SK-N-SH (cell line): ENCODE data around the gene CDH22. TPM values are rescaled to one million over a fixed set of nuclear protein-coding genes. Genes with fewer than 3 reads are reported as not detected.

Source experiments
- CTCF ChIA-PET: fragments of 300-600, 350-600 bp; formaldehyde crosslinking; extraction: SDS; loops from one replicate; lab custom pipeline; 2021; lab: Yijun Ruan, JAX
- POLR2A ChIA-PET: fragments of 350-600 bp; sonication (Branson Sonifier 250); formaldehyde crosslinking; extraction: SDS; loops from one replicate; lab custom pipeline; 2020; ENCODE audit warnings: antibody characterized with exemption, inconsistent platforms; lab: Yijun Ruan, JAX
- DNase-seq: peaks from one replicate; pipeline ENCODE4 v3.0.0; 2012
- H2AFZ ChIP-seq: fragments of 200-600 bp; sonication (generic); 2 replicates; pipeline ENCODE4 v1.8.1; 2016; ENCODE audit warnings: antibody characterized with exemption, mild to moderate bottlenecking, low read depth
- H3F3A ChIP-seq: fragments of 200-600 bp; sonication (generic); replicated peaks from 2 replicates; pipeline ENCODE3; 2016; ENCODE audit warnings: antibody characterized with exemption, mild to moderate bottlenecking; ENCODE audit not compliant: insufficient read depth
- H3K27ac ChIP-seq, 2 experiments: fragments of 200-500 bp in 1 of 2; fragments of 200-600 bp in 1 of 2; sonication (Bioruptor generic) in 1 of 2; sonication (generic), shearing (Covaris generic) in 1 of 2; 2 replicates each; pipeline versions ENCODE4 v1.5.1 to v1.6.1; 2014 to 2016; ENCODE audit warnings: low read depth in 2 of 2, inconsistent platforms in 1 of 2, low read length in 1 of 2, mild to moderate bottlenecking in 1 of 2, mixed read lengths in 1 of 2
- H3K27me3 ChIP-seq: fragments of 200-600 bp; sonication (generic), shearing (Covaris generic); 2 replicates; pipeline ENCODE4 v1.6.1; 2016; ENCODE audit warnings: mixed run types; ENCODE audit not compliant: insufficient read depth
- H3K36me3 ChIP-seq, 2 experiments: fragments of 200-500 bp in 1 of 2; fragments of 200-600 bp in 1 of 2; sonication (Bioruptor generic) in 1 of 2; sonication (generic) in 1 of 2; replicated peaks in 1 of 2; 2 replicates each; pipeline versions ENCODE3 to v1.5.1; 2014 to 2016; ENCODE audit warnings: low read length in 1 of 2, mild to moderate bottlenecking in 1 of 2; ENCODE audit not compliant: insufficient read depth in 2 of 2, control insufficient read depth in 1 of 2
- H3K4me1 ChIP-seq, 2 experiments: fragments of 200-500 bp in 1 of 2; fragments of 200-600 bp in 1 of 2; sonication (Bioruptor generic) in 1 of 2; sonication (generic), shearing (Covaris generic) in 1 of 2; 2 replicates each; pipeline versions ENCODE4 v1.5.1 to v1.6.1; 2014 to 2016; ENCODE audit warnings: low read depth in 1 of 2, low read length in 1 of 2, mixed run types in 1 of 2; ENCODE audit not compliant: insufficient read depth in 2 of 2, control insufficient read depth in 1 of 2
- H3K4me2 ChIP-seq: fragments of 200-600 bp; sonication (generic), shearing (Covaris generic); 2 replicates; pipeline ENCODE4 v1.6.1; 2017; ENCODE audit warnings: mixed run types
- H3K4me3 ChIP-seq, 2 experiments: fragments of 200-500 bp in 1 of 2; fragments of 200-600 bp in 1 of 2; sonication (Bioruptor generic) in 1 of 2; sonication (generic), shearing (Covaris generic) in 1 of 2; 2 replicates each; pipeline versions ENCODE4 v1.5.1 to v1.8.1; 2014 to 2016; ENCODE audit warnings: low read depth in 2 of 2, inconsistent platforms in 1 of 2, low read length in 1 of 2, mild to moderate bottlenecking in 1 of 2, mixed read lengths in 1 of 2, moderate library complexity in 1 of 2
- H3K79me2 ChIP-seq: fragments of 200-600 bp; sonication (generic); 2 replicates; pipeline ENCODE4 v1.8.1; 2017; ENCODE audit warnings: mild to moderate bottlenecking; ENCODE audit not compliant: insufficient read depth
- H3K9ac ChIP-seq: fragments of 200-600 bp; sonication (generic); 2 replicates; pipeline ENCODE4 v1.6.1; 2017; ENCODE audit warnings: mixed run types
- H3K9me2 ChIP-seq: fragments of 200-600 bp; sonication (generic); 2 replicates; pipeline ENCODE4 v1.6.1; 2017; ENCODE audit warnings: mixed run types
- H3K9me3 ChIP-seq: fragments of 200-600 bp; sonication (generic); 2 replicates; pipeline ENCODE4 v1.6.1; 2017; ENCODE audit warnings: mixed run types, mild to moderate bottlenecking, moderate library complexity
- H4K20me1 ChIP-seq: fragments of 200-600 bp; sonication (generic); 2 replicates; pipeline ENCODE4 v1.6.1; 2017; ENCODE audit warnings: mild to moderate bottlenecking, mixed run types; ENCODE audit not compliant: insufficient read depth
- ELF1 ChIP-seq: IDR thresholded peaks from 2 replicates; pipeline ENCODE4 v1.4.0; 2012
- EZH2phosphoT487 ChIP-seq: fragments of 200-600 bp; sonication (generic); IDR thresholded peaks from 2 replicates; pipeline ENCODE4 v1.6.1; 2017; ENCODE audit warnings: low read depth, mixed run types, mild to moderate bottlenecking, antibody characterized with exemption, moderate library complexity, borderline replicate concordance
- FOXM1 ChIP-seq: IDR thresholded peaks from 2 replicates; pipeline ENCODE4 v1.4.0; 2012; ENCODE audit warnings: low read depth, mild to moderate bottlenecking
- GABPA ChIP-seq: IDR thresholded peaks from 2 replicates; pipeline ENCODE4 v1.4.0; 2012; ENCODE audit warnings: low read depth, mild to moderate bottlenecking
- JUND ChIP-seq: IDR thresholded peaks from 2 replicates; pipeline ENCODE4 v1.4.0; 2012
- MXI1 ChIP-seq: IDR thresholded peaks from 2 replicates; pipeline ENCODE4 v1.6.1; 2012; ENCODE audit warnings: mild to moderate bottlenecking, low read depth, low read length, improper control_type of control experiment
- NRF1 ChIP-seq: IDR thresholded peaks from 2 replicates; pipeline ENCODE4 v1.6.1; 2012; ENCODE audit warnings: low read depth, mild to moderate bottlenecking, low read length
- POLR2AphosphoS5 ChIP-seq: IDR thresholded peaks from 2 replicates; pipeline ENCODE4 v1.6.1; 2012; ENCODE audit warnings: low read depth, low read length
- RCOR1 ChIP-seq: fragments of 150-350 bp; IDR thresholded peaks from 2 replicates; pipeline ENCODE4 v1.6.1; 2017; ENCODE audit warnings: antibody characterized with exemption, low read length
- RFX5 ChIP-seq: IDR thresholded peaks from 2 replicates; pipeline ENCODE4 v1.6.1; 2012; ENCODE audit warnings: mild to moderate bottlenecking, improper control_type of control experiment, low read length
- RXRA ChIP-seq: IDR thresholded peaks from 2 replicates; pipeline ENCODE4 v1.4.0; 2012; ENCODE audit warnings: low read depth, mild to moderate bottlenecking, borderline replicate concordance
- SIN3A ChIP-seq: IDR thresholded peaks from 2 replicates; pipeline ENCODE4 v1.6.1; 2012; ENCODE audit warnings: low read depth, mild to moderate bottlenecking, low read length, moderate library complexity, borderline replicate concordance
- SMC3 ChIP-seq: IDR thresholded peaks from 2 replicates; pipeline ENCODE4 v1.6.1; 2012; ENCODE audit warnings: low read depth, low read length, improper control_type of control experiment
- TAF1 ChIP-seq: IDR thresholded peaks from 2 replicates; pipeline ENCODE4 v1.6.1; 2012; ENCODE audit warnings: low read depth, mild to moderate bottlenecking, low read length, moderate library complexity, borderline replicate concordance
- TCF12 ChIP-seq: IDR thresholded peaks from 2 replicates; pipeline ENCODE4 v1.4.0; 2012
- TEAD4 ChIP-seq: IDR thresholded peaks from 2 replicates; pipeline ENCODE4 v1.4.0; 2012; ENCODE audit warnings: mild to moderate bottlenecking, borderline replicate concordance; ENCODE audit not compliant: insufficient read depth
- WGBS: methylation state at CpG from one replicate; pipeline ENCODE4 v1.1.6; 2017; ENCODE audit warnings: low lambda C conversion rate; 5-methylcytosine and 5-hydroxymethylcytosine counted together
- polyA plus RNA-seq, 3 experiments: library from polyadenylated mRNA; depleted of rRNA; stranded (reverse); fragments of >200 nt; gene quantifications; 2 replicates each; pipeline ENCODE4 v1.2.3, GENCODE V29; 2012
- TF ChIP-seq, protein P1 (sequence below): IDR thresholded peaks from 2 replicates; pipeline ENCODE4 v1.4.0; 2012; ENCODE audit warnings: low read depth, borderline replicate concordance
- TF ChIP-seq, protein P2 (sequence below): fragments of 150-350 bp; IDR thresholded peaks from 2 replicates; pipeline ENCODE4 v1.6.1; 2016; ENCODE audit warnings: mild to moderate bottlenecking, low read depth, low read length
- TF ChIP-seq, protein P3 (sequence below): fragments of 200-600 bp; sonication (generic); IDR thresholded peaks from 2 replicates; pipeline ENCODE4 v1.6.1; 2017; ENCODE audit warnings: antibody characterized with exemption, mild to moderate bottlenecking, moderate library complexity
- TF ChIP-seq, protein P4 (sequence below): IDR thresholded peaks from 2 replicates; pipeline ENCODE4 v1.4.0; 2012; ENCODE audit warnings: low read depth

Gene CDH22
- polyA plus RNA-seq, 1 of the 3 experiments (the other 2 are of a cell fraction): not detected

DNA sequence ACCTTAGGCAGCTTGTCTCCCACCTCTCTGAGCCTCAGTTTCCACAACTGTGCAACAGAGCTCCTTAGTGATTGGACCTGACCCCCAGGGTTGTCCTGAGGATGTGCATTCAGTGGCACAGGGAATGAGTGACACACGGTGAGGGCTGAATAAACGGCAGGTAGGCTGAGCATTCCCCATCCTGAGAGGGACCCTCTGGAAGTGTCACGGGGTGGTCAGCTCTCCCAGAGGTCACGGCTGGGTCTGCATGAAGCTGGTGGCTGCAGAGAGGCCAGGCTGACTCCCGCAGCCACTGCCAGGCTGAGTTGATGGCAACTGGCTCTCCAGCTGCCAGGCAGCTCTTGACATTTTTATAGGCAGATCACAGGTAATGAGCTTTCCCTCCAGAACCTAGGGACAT, 147.6 kb downstream of the CDH22 start:
- Histone ChIP-seq H3K36me3 (no peaks in the 10 kb centered on the region), H3K4me3 (no peak overlapping the region), H3K9me2 (no peaks in the 10 kb centered on the region), H3K79me2 (no peaks in the 10 kb centered on the region), H3F3A (no peaks in the 10 kb centered on the region), H3K4me2 (no peak overlapping the region), H3K27me3 (peaks cover 16% of the 10 kb centered on the region; the same call in 1 of the 2 replicates), H3K4me1 (peaks cover 0 to 32% of the 10 kb centered on the region in 2 experiments; a peak in 2 of 4 replicates), H3K9me3 (no peaks in the 10 kb centered on the region), H2AFZ (no peak overlapping the region), H3K9ac (no peak overlapping the region), H4K20me1 (no peaks in the 10 kb centered on the region), H3K27ac (no peak overlapping the region)
- no peak for TF ChIP-seq GABPA
- TF ChIP-seq RXRA: no peak
- TF ChIP-seq MXI1: no peak
- no peak for TF ChIP-seq TEAD4
- no peak for TF ChIP-seq RCOR1
- no peak for TF ChIP-seq RFX5
- no peak for DNase-seq
- POLR2A ChIA-PET: no interaction called here
- 38% methylated on average over 1 of the region's 5 CpGs for WGBS
- CTCF ChIA-PET: interaction anchor here (0.6 to 6.1 kb wide), 6 partner anchors 9 to 148 kb away, joined by 3 to 46 read pairs (median 4); partner anchors contain the start of gene CDH22

DNA sequence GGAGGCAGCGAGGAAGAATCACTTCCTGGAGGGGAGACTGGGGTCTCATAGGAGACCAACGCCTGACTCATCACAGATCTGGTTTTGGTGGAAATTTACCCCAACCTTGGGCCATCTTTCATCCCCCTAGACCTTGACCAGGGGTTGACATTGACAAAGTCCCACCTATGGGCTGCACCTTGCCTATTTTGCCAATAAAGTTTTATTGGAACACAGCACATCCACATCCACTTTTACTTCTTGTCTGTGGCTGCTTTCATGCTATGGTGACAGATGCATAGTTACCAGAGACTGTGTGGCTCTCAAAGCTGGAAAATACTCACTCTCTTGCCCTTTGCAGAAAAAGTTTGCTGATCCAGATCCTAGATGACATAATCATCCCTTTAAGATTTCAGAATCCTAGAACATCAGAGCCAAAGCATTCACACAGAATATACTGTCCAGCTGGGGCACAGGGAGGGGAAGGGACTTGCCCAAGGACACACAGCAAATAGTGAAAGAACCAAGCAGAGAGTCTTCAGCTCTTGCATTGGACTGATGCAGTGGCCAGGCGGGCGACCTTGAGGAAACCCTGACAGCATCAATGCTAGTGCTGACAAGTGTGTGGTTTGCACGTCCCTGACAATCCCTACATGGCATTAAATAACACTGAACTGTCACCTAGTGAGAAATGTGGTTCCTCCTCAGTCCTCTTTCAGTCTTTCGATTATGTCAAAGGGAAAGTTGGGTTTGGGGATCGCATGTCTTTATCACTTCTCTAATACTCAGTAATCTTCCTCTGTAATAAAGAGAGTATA, 149.0 kb downstream of the CDH22 start:
- Histone ChIP-seq H4K20me1 (no peaks in the 10 kb centered on the region), H3K9me3 (no peaks in the 10 kb centered on the region), H3K79me2 (no peaks in the 10 kb centered on the region), H3K9ac (no peak overlapping the region), H3K27me3 (peaks cover 16% of the 10 kb centered on the region; the same call in 1 of the 2 replicates), H3K4me2 (no peak overlapping the region), H3K36me3 (no peaks in the 10 kb centered on the region), H3K4me3 (no peak overlapping the region), H3F3A (no peaks in the 10 kb centered on the region), H3K9me2 (no peaks in the 10 kb centered on the region), H2AFZ (no peak overlapping the region), H3K4me1 (peaks cover 0 to 35% of the 10 kb centered on the region in 2 experiments; a peak in 2 of 4 replicates), H3K27ac (no peak overlapping the region)
- DNase-seq: no peak
- ChIA-PET POLR2A (no interaction called here), CTCF (interaction anchor here (1.0 to 6.1 kb wide), 6 partner anchors 10 to 190 kb away, joined by 3 to 46 read pairs (median 4); no protein-coding TSS in a partner anchor)
- WGBS: 39% methylated on average over 7 of the region's 7 CpGs
- TF ChIP-seq POLR2AphosphoS5: no peak
- TF ChIP-seq RFX5: no peak
- no peak for TF ChIP-seq TEAD4
- TF ChIP-seq SMC3: no peak
- TF ChIP-seq FOXM1: no peak
- TF ChIP-seq, protein P1, sequence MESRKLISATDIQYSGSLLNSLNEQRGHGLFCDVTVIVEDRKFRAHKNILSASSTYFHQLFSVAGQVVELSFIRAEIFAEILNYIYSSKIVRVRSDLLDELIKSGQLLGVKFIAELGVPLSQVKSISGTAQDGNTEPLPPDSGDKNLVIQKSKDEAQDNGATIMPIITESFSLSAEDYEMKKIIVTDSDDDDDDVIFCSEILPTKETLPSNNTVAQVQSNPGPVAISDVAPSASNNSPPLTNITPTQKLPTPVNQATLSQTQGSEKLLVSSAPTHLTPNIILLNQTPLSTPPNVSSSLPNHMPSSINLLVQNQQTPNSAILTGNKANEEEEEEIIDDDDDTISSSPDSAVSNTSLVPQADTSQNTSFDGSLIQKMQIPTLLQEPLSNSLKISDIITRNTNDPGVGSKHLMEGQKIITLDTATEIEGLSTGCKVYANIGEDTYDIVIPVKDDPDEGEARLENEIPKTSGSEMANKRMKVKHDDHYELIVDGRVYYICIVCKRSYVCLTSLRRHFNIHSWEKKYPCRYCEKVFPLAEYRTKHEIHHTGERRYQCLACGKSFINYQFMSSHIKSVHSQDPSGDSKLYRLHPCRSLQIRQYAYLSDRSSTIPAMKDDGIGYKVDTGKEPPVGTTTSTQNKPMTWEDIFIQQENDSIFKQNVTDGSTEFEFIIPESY: no peak
- no peak for TF ChIP-seq MXI1
- TF ChIP-seq NRF1: no peak
- TF ChIP-seq ELF1: no peak
- no peak for TF ChIP-seq SIN3A
- TF ChIP-seq TCF12: no peak
- no peak for TF ChIP-seq JUND
- no peak for TF ChIP-seq EZH2phosphoT487
- TF ChIP-seq TAF1: no peak
- TF ChIP-seq, protein P2, sequence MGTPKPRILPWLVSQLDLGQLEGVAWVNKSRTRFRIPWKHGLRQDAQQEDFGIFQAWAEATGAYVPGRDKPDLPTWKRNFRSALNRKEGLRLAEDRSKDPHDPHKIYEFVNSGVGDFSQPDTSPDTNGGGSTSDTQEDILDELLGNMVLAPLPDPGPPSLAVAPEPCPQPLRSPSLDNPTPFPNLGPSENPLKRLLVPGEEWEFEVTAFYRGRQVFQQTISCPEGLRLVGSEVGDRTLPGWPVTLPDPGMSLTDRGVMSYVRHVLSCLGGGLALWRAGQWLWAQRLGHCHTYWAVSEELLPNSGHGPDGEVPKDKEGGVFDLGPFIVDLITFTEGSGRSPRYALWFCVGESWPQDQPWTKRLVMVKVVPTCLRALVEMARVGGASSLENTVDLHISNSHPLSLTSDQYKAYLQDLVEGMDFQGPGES: no peak
- TF ChIP-seq, protein P3, sequence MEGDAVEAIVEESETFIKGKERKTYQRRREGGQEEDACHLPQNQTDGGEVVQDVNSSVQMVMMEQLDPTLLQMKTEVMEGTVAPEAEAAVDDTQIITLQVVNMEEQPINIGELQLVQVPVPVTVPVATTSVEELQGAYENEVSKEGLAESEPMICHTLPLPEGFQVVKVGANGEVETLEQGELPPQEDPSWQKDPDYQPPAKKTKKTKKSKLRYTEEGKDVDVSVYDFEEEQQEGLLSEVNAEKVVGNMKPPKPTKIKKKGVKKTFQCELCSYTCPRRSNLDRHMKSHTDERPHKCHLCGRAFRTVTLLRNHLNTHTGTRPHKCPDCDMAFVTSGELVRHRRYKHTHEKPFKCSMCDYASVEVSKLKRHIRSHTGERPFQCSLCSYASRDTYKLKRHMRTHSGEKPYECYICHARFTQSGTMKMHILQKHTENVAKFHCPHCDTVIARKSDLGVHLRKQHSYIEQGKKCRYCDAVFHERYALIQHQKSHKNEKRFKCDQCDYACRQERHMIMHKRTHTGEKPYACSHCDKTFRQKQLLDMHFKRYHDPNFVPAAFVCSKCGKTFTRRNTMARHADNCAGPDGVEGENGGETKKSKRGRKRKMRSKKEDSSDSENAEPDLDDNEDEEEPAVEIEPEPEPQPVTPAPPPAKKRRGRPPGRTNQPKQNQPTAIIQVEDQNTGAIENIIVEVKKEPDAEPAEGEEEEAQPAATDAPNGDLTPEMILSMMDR: no peak
- TF ChIP-seq, protein P4, sequence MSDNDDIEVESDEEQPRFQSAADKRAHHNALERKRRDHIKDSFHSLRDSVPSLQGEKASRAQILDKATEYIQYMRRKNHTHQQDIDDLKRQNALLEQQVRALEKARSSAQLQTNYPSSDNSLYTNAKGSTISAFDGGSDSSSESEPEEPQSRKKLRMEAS: no peak
